Neuronal stem cell (in vitro differentiated cells): ENCODE results near the gene XRCC5.

Experiments used
- DNase-seq: peaks from one replicate; pipeline ENCODE4 v3.0.0-alpha.2; 2013; ENCODE audit warnings: low spot score
- H2AFZ ChIP-seq: one replicate; pipeline ENCODE4 v1.6.1; 2013; ENCODE audit warnings: mild to moderate bottlenecking, low read length, inconsistent platforms
- H2AK5ac ChIP-seq: 2 replicates; pipeline ENCODE4 v1.6.1; 2013; ENCODE audit warnings: low read depth, mild to moderate bottlenecking, inconsistent platforms, low read length, moderate library complexity, mixed read lengths
- H2BK120ac ChIP-seq: 2 replicates; pipeline ENCODE4 v1.6.1; 2013; ENCODE audit warnings: low read depth, mild to moderate bottlenecking, inconsistent platforms, low read length, moderate library complexity, mixed read lengths
- H2BK12ac ChIP-seq: one replicate; pipeline ENCODE4 v1.6.1; 2013; ENCODE audit warnings: low read length, inconsistent platforms
- H2BK15ac ChIP-seq: 2 replicates; pipeline ENCODE4 v1.6.1; 2013; ENCODE audit warnings: mild to moderate bottlenecking, low read length, inconsistent platforms, mixed read lengths
- H2BK5ac ChIP-seq: one replicate; pipeline ENCODE4 v1.6.1; 2013; ENCODE audit warnings: inconsistent platforms, mild to moderate bottlenecking, low read length, moderate library complexity
- H3K14ac ChIP-seq: one replicate; pipeline ENCODE4 v1.6.1; 2013; ENCODE audit warnings: low read length, inconsistent platforms
- H3K18ac ChIP-seq: 2 replicates; pipeline ENCODE4 v1.6.1; 2013; ENCODE audit warnings: low read length, inconsistent platforms
- H3K23ac ChIP-seq: 2 replicates; pipeline ENCODE4 v1.6.1; 2013; ENCODE audit warnings: low read depth, mild to moderate bottlenecking, mixed read lengths, low read length, inconsistent platforms; ENCODE audit not compliant: poor library complexity
- H3K27ac ChIP-seq: replicated peaks from 3 replicates; pipeline ENCODE4 v1.5.1; 2013; ENCODE audit warnings: low read length, inconsistent platforms
- H3K27me3 ChIP-seq, 3 experiments: 2 replicates each; pipeline ENCODE4 v1.6.1; 2013; ENCODE audit warnings: low read length in 3 of 3, mild to moderate bottlenecking in 2 of 3, inconsistent platforms in 1 of 3, low read depth in 1 of 3, mixed read lengths in 1 of 3, moderate library complexity in 1 of 3; ENCODE audit not compliant: control insufficient read depth in 3 of 3, insufficient read depth in 3 of 3
- H3K36me3 ChIP-seq, 2 donors: replicated peaks in 1 of 2; 2 replicates each; pipeline ENCODE4 v1.6.1; 2013; ENCODE audit warnings: low read length in 2 of 2; ENCODE audit not compliant: control insufficient read depth in 2 of 2, insufficient read depth in 2 of 2
- H3K4ac ChIP-seq: 2 replicates; pipeline ENCODE4 v1.6.1; 2013; ENCODE audit warnings: inconsistent platforms, mild to moderate bottlenecking, low read length, moderate library complexity
- H3K4me1 ChIP-seq, 2 donors: 1 replicate in 1 of 2; 2 replicates in 1 of 2; pipeline ENCODE4 v1.6.1; 2013; ENCODE audit warnings: low read length in 2 of 2, low read depth in 1 of 2; ENCODE audit not compliant: control insufficient read depth in 2 of 2, insufficient read depth in 1 of 2
- H3K4me2 ChIP-seq: one replicate; pipeline ENCODE4 v1.6.1; 2013; ENCODE audit warnings: mild to moderate bottlenecking, low read length, inconsistent platforms; ENCODE audit not compliant: insufficient read depth, poor library complexity, severe bottlenecking
- H3K4me3 ChIP-seq, 2 donors: 2 replicates each; pipeline ENCODE4 v1.5.1; 2013; ENCODE audit warnings: low read length in 2 of 2, mild to moderate bottlenecking in 2 of 2, inconsistent platforms in 1 of 2, moderate library complexity in 1 of 2
- H3K79me1 ChIP-seq: one replicate; pipeline ENCODE4 v1.6.1; 2013; ENCODE audit warnings: low read depth, mild to moderate bottlenecking, inconsistent platforms, low read length, moderate library complexity
- H3K9ac ChIP-seq: one replicate; pipeline ENCODE4 v1.6.1; 2013; ENCODE audit warnings: mild to moderate bottlenecking, low read depth, low read length, inconsistent platforms; ENCODE audit not compliant: poor library complexity
- H3K9me3 ChIP-seq, 2 donors: replicated peaks in 1 of 2; 2 replicates each; pipeline versions ENCODE3 to v1.6.1; 2013; ENCODE audit warnings: low read length in 2 of 2, mild to moderate bottlenecking in 2 of 2, inconsistent platforms in 1 of 2, low read depth in 1 of 2, mixed read lengths in 1 of 2, moderate library complexity in 1 of 2; ENCODE audit not compliant: control insufficient read depth in 2 of 2, insufficient read depth in 1 of 2
- H4K8ac ChIP-seq: one replicate; pipeline ENCODE4 v1.6.1; 2013; ENCODE audit warnings: low read depth, mild to moderate bottlenecking, inconsistent platforms, low read length, moderate library complexity
- H4K91ac ChIP-seq: one replicate; pipeline ENCODE4 v1.6.1; 2013; ENCODE audit warnings: low read length, low read depth, mild to moderate bottlenecking, inconsistent platforms; ENCODE audit not compliant: poor library complexity
- WGBS, 2 donors: extraction: QIAGEN DNeasy Blood & Tissue Kit; methylation state at CpG; one replicate each; pipeline ENCODE4 v1.1.7; 2013; ENCODE audit warnings: missing lambda C conversion rate in 2 of 2, mixed read lengths in 1 of 2; ENCODE audit not compliant: insufficient read length in 2 of 2, insufficient replicate concordance in 1 of 2; ENCODE audit errors: extremely low coverage in 2 of 2; 5-methylcytosine and 5-hydroxymethylcytosine counted together

XRCC5 gene

DNA sequence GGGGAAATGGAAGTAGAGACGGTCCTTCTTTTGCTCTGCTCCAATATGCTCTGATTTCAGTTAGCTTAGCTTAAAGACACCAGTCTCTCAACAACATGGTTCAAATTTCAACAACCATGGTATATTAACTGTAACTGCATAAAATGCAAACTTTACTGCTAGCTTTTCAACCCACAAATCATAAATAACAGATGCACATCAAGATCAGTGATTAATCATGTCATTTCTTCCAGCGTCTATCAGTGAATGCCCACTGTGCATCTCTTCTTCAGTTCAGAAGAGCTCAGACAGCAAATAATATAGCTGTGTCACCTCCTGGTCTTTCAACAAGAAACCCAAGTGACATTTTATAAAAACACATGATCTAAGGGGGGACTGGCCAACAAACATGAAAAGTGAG is 40.1 kb upstream of the XRCC5 start:
- no peak for DNase-seq
- Histone ChIP-seq H2BK5ac (no peak overlapping the region), H2AFZ (no peak overlapping the region), H3K4me1 (no peaks in the 10 kb centered on the region), H3K9ac (no peak overlapping the region), H3K18ac (no peak overlapping the region), H2BK12ac (no peak overlapping the region), H4K8ac (no peak overlapping the region), H3K4me2 (no peak overlapping the region), H3K23ac (no peak overlapping the region), H3K4me3 (no peak overlapping the region), H2BK120ac (no peak overlapping the region), H3K27me3 (no peaks in the 10 kb centered on the region), H3K36me3 (peaks cover 7 to 40% of the 10 kb centered on the region in 2 donors), H3K4ac (no peak overlapping the region), H4K91ac (no peak overlapping the region), H3K79me1 (no peaks in the 10 kb centered on the region), H2AK5ac (no peak overlapping the region), H2BK15ac (no peak overlapping the region), H3K27ac (no peak overlapping the region), H3K14ac (no peak overlapping the region), H3K9me3 (no peaks in the 10 kb centered on the region)
- no CpG with 5 or more reads among the region's 2 CpGs for WGBS, 2 donors

DNA sequence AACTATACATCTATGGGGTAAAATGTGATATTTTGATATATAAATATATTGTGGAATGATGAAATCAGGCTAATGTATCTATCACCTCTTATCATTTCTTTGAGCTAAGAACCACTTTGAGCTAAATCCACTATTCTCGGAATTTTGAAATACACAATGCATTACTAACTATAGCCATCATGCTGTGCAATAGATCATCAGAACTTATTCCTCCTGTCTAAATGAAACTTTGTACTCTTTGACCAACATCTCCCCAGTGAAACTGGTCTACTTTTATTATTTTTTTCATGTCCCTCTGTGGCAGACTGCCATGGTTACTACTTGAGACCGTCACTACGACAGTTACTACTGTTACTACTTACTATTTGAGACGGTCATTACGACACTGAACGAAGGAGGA is 39.0 kb upstream of the XRCC5 start:
- DNase-seq: no peak
- Histone ChIP-seq H3K9me3 (no peaks in the 10 kb centered on the region), H2BK12ac (no peak overlapping the region), H3K14ac (no peak overlapping the region), H3K4me1 (no peaks in the 10 kb centered on the region), H3K79me1 (no peaks in the 10 kb centered on the region), H3K4ac (no peak overlapping the region), H3K4me2 (no peak overlapping the region), H3K36me3 (peaks cover 3 to 35% of the 10 kb centered on the region in 2 donors), H4K8ac (no peak overlapping the region), H2BK15ac (no peak overlapping the region), H2BK5ac (no peak overlapping the region), H3K9ac (no peak overlapping the region), H3K18ac (no peak overlapping the region), H3K27ac (no peak overlapping the region), H2AFZ (no peak overlapping the region), H3K23ac (no peak overlapping the region), H2AK5ac (no peak overlapping the region), H4K91ac (no peak overlapping the region), H3K4me3 (no peak overlapping the region), H3K27me3 (no peaks in the 10 kb centered on the region), H2BK120ac (no peak overlapping the region)
- no CpG with 5 or more reads among the region's 6 CpGs for WGBS, 2 donors

DNA sequence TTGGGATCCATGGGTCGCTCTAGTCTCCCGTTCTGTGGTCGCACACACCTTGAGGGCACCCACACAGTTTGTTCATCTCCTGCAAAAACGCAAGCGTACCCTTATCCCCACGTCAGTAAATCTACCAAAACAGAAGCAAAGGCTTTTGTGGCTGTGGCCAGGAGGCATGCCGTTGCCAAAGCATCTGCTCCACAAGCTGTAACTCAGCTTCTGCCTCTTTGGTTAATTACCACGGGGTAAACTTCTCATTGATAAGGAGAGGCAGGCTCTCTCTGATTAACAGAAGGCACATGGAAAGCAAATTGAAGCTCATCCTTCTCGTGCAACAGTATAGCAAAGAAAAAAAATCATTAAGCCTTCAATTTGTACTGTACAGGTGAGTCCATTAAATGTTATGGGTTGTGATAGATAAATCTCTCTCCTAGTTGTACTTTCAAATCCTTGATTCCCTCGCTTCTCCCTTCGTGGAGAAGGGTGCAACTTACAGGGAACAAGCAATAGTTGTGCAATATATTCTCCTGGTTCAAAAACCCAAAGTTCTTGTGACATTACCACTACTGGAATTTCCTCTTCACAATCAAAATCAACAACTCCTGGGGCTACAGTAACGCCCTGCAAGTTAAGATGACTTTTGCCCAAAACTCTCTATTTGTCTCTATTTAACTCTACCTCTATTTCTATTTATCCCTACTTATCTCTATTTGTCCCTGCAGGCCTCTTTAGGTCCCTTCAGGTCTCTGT is 37.9 kb upstream of the XRCC5 start:
- peaks cover 1 to 25% of the 10 kb centered on the region in 2 donors for H3K36me3 ChIP-seq
- H3K79me1 ChIP-seq: no peaks in the 10 kb centered on the region
- H3K18ac ChIP-seq: no peak overlapping the region
- no peak overlapping the region for H2BK120ac ChIP-seq
- H2AFZ ChIP-seq: no peak overlapping the region
- no peak overlapping the region for H3K27ac ChIP-seq
- H3K27me3 ChIP-seq: no peaks in the 10 kb centered on the region
- no peak overlapping the region for H2AK5ac ChIP-seq
- WGBS, 2 donors: no CpG with 5 or more reads among the region's 12 CpGs
- no peak overlapping the region for H3K4me2 ChIP-seq
- no peak overlapping the region for H2BK15ac ChIP-seq
- no peak overlapping the region for H4K8ac ChIP-seq
- no peak overlapping the region for H2BK12ac ChIP-seq
- no peaks in the 10 kb centered on the region for H3K9me3 ChIP-seq
- DNase-seq: no peak
- H3K4me3 ChIP-seq: no peak overlapping the region
- H3K9ac ChIP-seq: no peak overlapping the region
- no peak overlapping the region for H3K23ac ChIP-seq
- H3K14ac ChIP-seq: no peak overlapping the region
- H2BK5ac ChIP-seq: no peak overlapping the region
- H3K4ac ChIP-seq: no peak overlapping the region
- H3K4me1 ChIP-seq: no peaks in the 10 kb centered on the region
- no peak overlapping the region for H4K91ac ChIP-seq

DNA sequence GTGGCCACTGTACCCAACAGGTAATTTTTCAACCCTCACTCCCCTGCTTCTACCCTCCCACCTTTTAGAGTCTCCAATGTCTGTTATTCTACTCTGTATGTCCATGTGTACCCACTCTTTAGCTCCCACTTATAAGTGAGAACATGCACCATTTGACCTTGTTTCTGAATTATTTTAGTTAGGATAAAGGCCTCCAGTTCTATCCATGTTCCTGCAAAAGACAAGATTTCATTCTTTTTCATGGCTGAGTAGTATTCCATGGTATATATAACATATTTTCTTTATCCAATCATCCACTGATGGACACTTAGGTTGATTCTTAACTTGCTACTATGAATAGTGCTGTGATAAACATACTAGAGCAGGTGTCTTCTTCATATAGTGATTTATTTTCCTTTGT is 36.7 kb upstream of the XRCC5 start:
- no peak overlapping the region for H2BK120ac ChIP-seq
- H3K18ac ChIP-seq: no peak overlapping the region
- no peaks in the 10 kb centered on the region for H3K79me1 ChIP-seq
- H3K9me3 ChIP-seq: no peaks in the 10 kb centered on the region
- no peak overlapping the region for H2AFZ ChIP-seq
- H4K91ac ChIP-seq: no peak overlapping the region
- H3K9ac ChIP-seq: no peak overlapping the region
- H2AK5ac ChIP-seq: no peak overlapping the region
- H2BK5ac ChIP-seq: no peak overlapping the region
- no peak overlapping the region for H3K27ac ChIP-seq
- no peak overlapping the region for H2BK12ac ChIP-seq
- no peak overlapping the region for H3K14ac ChIP-seq
- no peak overlapping the region for H3K4ac ChIP-seq
- no peaks in the 10 kb centered on the region for H3K4me1 ChIP-seq
- H3K4me3 ChIP-seq: no peak overlapping the region
- H4K8ac ChIP-seq: no peak overlapping the region
- peaks cover 0 to 24% of the 10 kb centered on the region in 2 donors for H3K36me3 ChIP-seq
- DNase-seq: no peak
- no peak overlapping the region for H3K23ac ChIP-seq
- H3K27me3 ChIP-seq: no peaks in the 10 kb centered on the region
- no peak overlapping the region for H3K4me2 ChIP-seq
- no peak overlapping the region for H2BK15ac ChIP-seq
